ENCODE results near the gene SLC6A1.
A peak's percentile ranks its signal among the peaks of the same experiment; 100 is the strongest.

SLC6A1 gene

GRCh38 chr3:10949197-10949596 lies 43.4 kb upstream of the SLC6A1 start:
- no peak for DNase-seq
- H3K27me3 ChIP-seq (replicated peaks), result peaks cover 11% of the 10 kb centered on the region
- H3K4me3 ChIP-seq (ENCODE audit: low read depth, low read length), result no peak overlapping the region
- TF ChIP-seq CTCF (IDR thresholded peaks at IDR 0.05; ENCODE audit: low read depth, low read length, missing control alignments), result no peak
- H3K27ac ChIP-seq, result no peak overlapping the region
- no peaks in the 10 kb centered on the region for H3K36me3 ChIP-seq (replicated peaks)
- in situ Hi-C loops (cut with HindIII; ENCODE audit: low pct_ligation_motif_present, low sequenced_read_pairs), result no loop called here

- Histone ChIP-seq H3K36me3 (replicated peaks) (no peaks in the 10 kb centered on the region), H3K27me3 (replicated peaks) (peaks cover 11% of the 10 kb centered on the region), H3K4me3 (ENCODE audit: low read depth, low read length) (no peak overlapping the region), H3K27ac (no peak overlapping the region)
- TF ChIP-seq CTCF (IDR thresholded peaks at IDR 0.05; ENCODE audit: low read depth, low read length, missing control alignments), result peak; percentile 84
- in situ Hi-C loops (cut with HindIII; ENCODE audit: low pct_ligation_motif_present, low sequenced_read_pairs), result no loop called here
- DNase-seq, result peak; percentile 61
These were observed 41.9 kb upstream of the SLC6A1 start for GRCh38 chr3:10950476-10951294.

- Histone ChIP-seq H3K36me3 (replicated peaks) (no peaks in the 10 kb centered on the region), H3K27me3 (replicated peaks) (peaks cover 11% of the 10 kb centered on the region), H3K4me3 (ENCODE audit: low read depth, low read length) (no peak overlapping the region), H3K27ac (no peak overlapping the region)
- no peak for DNase-seq
- no peak for TF ChIP-seq CTCF (IDR thresholded peaks at IDR 0.05; ENCODE audit: low read depth, low read length, missing control alignments)
- in situ Hi-C loops (cut with HindIII; ENCODE audit: low pct_ligation_motif_present, low sequenced_read_pairs), result no loop called here
These were observed 41.1 kb upstream of the SLC6A1 start for GRCh38 chr3:10951295-10951926.

- no peak for DNase-seq
- no peak for TF ChIP-seq CTCF (IDR thresholded peaks at IDR 0.05; ENCODE audit: low read depth, low read length, missing control alignments)
- Histone ChIP-seq H3K27ac (no peak overlapping the region), H3K36me3 (replicated peaks) (no peaks in the 10 kb centered on the region), H3K27me3 (replicated peaks) (peaks cover 17% of the 10 kb centered on the region), H3K4me3 (ENCODE audit: low read depth, low read length) (no peak overlapping the region)
- in situ Hi-C loops (cut with HindIII; ENCODE audit: low pct_ligation_motif_present, low sequenced_read_pairs), result no loop called here
These were observed 40.0 kb upstream of the SLC6A1 start for GRCh38 chr3:10952525-10952924.

- Histone ChIP-seq H3K27ac (no peak overlapping the region), H3K27me3 (replicated peaks) (peaks cover 10% of the 10 kb centered on the region), H3K36me3 (replicated peaks) (no peaks in the 10 kb centered on the region), H3K4me3 (ENCODE audit: low read depth, low read length) (no peak overlapping the region)
- DNase-seq, result no peak
- in situ Hi-C loops (cut with HindIII; ENCODE audit: low pct_ligation_motif_present, low sequenced_read_pairs), result no loop called here
- no peak for TF ChIP-seq CTCF (IDR thresholded peaks at IDR 0.05; ENCODE audit: low read depth, low read length, missing control alignments)
These were observed 37.8 kb upstream of the SLC6A1 start for GRCh38 chr3:10954740-10955139.
